ENCODE measurements around the gene VEGFC.

VEGFC gene

DNA sequence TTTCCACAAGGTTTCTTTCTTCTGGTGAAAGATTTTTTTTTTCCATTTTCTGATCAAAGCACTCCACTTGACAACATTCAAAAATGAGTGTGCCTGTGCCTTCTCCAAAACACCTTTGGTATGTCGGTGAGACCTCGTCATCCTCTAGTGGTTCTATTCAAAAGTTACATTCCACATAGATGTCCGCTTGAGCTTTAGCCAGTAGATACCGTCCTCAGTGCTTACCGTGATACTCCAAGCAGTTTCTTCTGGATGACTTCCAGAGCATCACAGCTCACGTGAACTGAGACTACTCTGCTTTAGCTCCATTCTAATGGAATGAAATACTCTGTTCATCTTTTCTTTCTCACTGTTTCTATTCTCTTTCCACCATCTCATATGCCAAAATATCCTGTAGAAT lies 38.2 kb upstream of the VEGFC start:
- DNase-seq (ENCODE audit: insufficient read length, low spot score) (no peak), FAIRE-seq (no peak)
- TF ChIP-seq PAX5 (IDR thresholded peaks at IDR 0.05; ENCODE audit: insufficient read depth, low read length, severe bottlenecking) (no peak), POU2F2 (IDR thresholded peaks at IDR 0.05; ENCODE audit: low read depth, low read length) (no peak), TAF1 (IDR thresholded peaks at IDR 0.05; ENCODE audit: low read depth, low read length) (no peak), SPI1 (IDR thresholded peaks at IDR 0.05; ENCODE audit: low read depth, low read length) (no peak), POLR2AphosphoS5 (IDR thresholded peaks at IDR 0.05; ENCODE audit: low read depth, low read length) (no peak), POLR2A (IDR thresholded peaks at IDR 0.05; ENCODE audit: low read depth, low read length) (no peak)

DNA sequence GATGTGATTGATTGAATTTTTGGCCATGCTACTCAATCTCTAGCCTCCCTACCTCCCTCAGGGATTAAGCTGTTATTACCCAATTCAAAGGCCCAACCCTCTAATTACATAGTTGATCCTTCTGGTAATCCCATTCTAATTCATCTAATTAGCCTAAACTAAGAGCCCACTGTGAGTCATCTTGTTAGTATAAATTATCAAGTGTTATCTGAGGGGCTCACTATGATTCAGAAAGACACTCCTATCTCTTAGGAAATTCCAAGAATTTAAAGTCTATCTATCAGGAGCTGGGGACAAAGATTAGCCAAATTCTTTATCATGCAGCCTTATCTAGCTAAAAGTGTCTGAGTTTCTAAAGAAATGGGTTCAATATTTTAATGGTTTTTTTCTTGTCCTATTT lies 32.9 kb upstream of the VEGFC start:
- DNase-seq (ENCODE audit: insufficient read length, low spot score) (no peak), FAIRE-seq (no peak)

DNA sequence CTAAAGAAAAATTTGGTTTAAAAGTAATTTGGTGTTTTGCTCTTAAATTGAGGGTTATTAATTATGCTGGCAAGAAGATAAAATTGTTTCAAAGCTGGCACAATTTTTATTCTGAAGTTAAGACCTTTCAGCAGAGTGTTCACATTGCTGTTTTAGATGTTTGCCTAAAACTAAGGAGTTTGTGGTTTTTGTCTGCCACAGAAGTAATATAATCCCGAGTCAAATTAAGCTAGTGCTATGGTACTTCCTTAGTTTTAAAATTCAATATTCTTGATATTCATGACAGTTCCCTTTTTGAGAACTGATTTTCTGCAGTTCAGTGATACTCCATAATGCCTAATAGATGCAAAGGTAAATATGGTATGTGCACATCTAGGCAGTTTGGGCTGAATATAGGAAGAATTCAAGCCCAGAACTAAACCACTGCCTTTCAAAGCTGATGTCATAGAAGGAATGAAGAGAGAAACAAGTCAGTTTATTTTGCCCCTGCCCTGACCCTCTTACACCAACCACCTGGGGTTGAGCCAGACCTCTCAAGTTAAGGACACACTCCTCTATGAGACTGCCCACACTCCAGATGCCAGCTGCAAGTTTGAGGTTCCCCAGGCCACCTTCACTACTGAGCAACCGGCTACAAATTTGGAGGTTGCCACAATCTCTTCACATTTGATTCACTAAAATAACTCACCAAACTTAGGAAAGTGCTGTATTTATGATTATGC lies 32.1 kb upstream of the VEGFC start:
- DNase-seq (ENCODE audit: insufficient read length, low spot score) = no peak
- no peak for FAIRE-seq
- TF ChIP-seq POU2F2 (IDR thresholded peaks at IDR 0.05; ENCODE audit: low read depth, low read length) = no peak
- TF ChIP-seq PAX5 (IDR thresholded peaks at IDR 0.05; ENCODE audit: insufficient read depth, low read length, severe bottlenecking) = no peak

More for the DNA sequence above, 32.9 kb upstream of the VEGFC start:
- TF ChIP-seq POLR2A (IDR thresholded peaks at IDR 0.05; ENCODE audit: low read depth, low read length) (no peak), POLR2AphosphoS5 (IDR thresholded peaks at IDR 0.05; ENCODE audit: low read depth, low read length) (no peak), TAF1 (IDR thresholded peaks at IDR 0.05; ENCODE audit: low read depth, low read length) (no peak), SPI1 (IDR thresholded peaks at IDR 0.05; ENCODE audit: low read depth, low read length) (no peak), PAX5 (IDR thresholded peaks at IDR 0.05; ENCODE audit: insufficient read depth, low read length, severe bottlenecking) (no peak), POU2F2 (IDR thresholded peaks at IDR 0.05; ENCODE audit: low read depth, low read length) (no peak)

DNA sequence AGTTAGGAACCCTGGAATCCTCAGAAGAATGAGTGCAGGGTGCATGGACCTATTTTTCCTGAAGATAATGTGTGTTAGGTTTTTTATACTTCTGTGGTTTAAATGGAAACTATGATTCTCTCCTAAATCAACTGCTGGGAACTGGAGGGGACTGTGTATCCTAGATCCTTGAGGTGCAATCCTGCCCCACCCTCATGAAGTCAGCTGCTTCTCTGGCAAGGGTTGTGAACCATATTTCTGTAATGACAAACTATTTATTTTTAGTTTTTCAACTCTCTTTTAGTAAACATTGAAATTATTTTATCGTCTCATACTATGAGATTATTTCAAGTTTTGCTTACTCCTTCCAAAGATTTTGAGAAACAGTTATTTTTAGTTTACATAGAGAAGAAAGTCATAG lies 25.8 kb upstream of the VEGFC start:
- DNase-seq (ENCODE audit: insufficient read length, low spot score) (no peak), FAIRE-seq (no peak)
- no peak for TF ChIP-seq SPI1 (IDR thresholded peaks at IDR 0.05; ENCODE audit: low read depth, low read length)
- TF ChIP-seq POLR2A (IDR thresholded peaks at IDR 0.05; ENCODE audit: low read depth, low read length) = no peak
- TF ChIP-seq POLR2AphosphoS5 (IDR thresholded peaks at IDR 0.05; ENCODE audit: low read depth, low read length) = no peak
- no peak for TF ChIP-seq TAF1 (IDR thresholded peaks at IDR 0.05; ENCODE audit: low read depth, low read length)
- no peak for TF ChIP-seq PAX5 (IDR thresholded peaks at IDR 0.05; ENCODE audit: insufficient read depth, low read length, severe bottlenecking)
- no peak for TF ChIP-seq POU2F2 (IDR thresholded peaks at IDR 0.05; ENCODE audit: low read depth, low read length)

DNA sequence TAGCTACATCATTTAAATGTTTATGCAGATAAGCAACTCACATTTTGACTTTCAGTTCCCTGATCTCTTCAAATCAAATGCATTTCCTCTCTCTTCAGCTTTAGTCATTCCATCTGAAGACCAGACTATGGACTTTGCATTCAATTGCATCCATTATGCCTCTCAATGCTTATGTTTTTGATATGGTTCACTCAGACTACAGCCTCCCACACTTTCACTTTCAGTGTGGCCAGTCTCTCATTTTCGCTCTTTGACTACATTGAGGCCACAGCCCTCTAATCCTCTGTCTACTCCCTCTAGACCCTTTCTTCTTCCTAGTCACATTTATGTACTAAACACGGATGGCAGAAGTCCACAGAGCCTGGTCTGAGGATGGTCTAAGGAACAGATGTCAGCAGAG lies 24.5 kb upstream of the VEGFC start:
- FAIRE-seq = no peak
- DNase-seq (ENCODE audit: insufficient read length, low spot score) = no peak
- TF ChIP-seq POLR2A (IDR thresholded peaks at IDR 0.05; ENCODE audit: low read depth, low read length) (no peak), POLR2AphosphoS5 (IDR thresholded peaks at IDR 0.05; ENCODE audit: low read depth, low read length) (no peak), PAX5 (IDR thresholded peaks at IDR 0.05; ENCODE audit: insufficient read depth, low read length, severe bottlenecking) (no peak), TAF1 (IDR thresholded peaks at IDR 0.05; ENCODE audit: low read depth, low read length) (no peak), POU2F2 (IDR thresholded peaks at IDR 0.05; ENCODE audit: low read depth, low read length) (no peak), SPI1 (IDR thresholded peaks at IDR 0.05; ENCODE audit: low read depth, low read length) (no peak)

DNA sequence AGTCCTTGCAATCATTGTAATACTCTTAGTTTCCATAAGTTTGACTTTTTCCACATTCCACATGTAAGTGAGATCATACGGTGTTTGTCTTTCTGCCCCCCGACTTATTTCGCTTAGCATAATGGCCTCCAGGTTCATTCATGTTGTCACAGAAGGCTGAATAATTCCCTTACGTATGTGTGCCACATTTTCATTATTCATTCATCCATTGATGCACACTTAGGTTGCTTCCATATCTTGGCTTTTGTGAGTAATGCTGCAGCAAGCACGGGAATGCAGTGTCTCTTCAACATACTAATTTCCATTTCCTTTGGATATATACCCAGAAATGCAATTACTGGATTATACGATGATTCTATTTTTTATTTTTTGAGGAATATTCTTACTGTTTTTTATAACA lies 22.0 kb upstream of the VEGFC start:
- FAIRE-seq (no peak), DNase-seq (ENCODE audit: insufficient read length, low spot score) (no peak)
- TF ChIP-seq POU2F2 (IDR thresholded peaks at IDR 0.05; ENCODE audit: low read depth, low read length) (no peak), POLR2AphosphoS5 (IDR thresholded peaks at IDR 0.05; ENCODE audit: low read depth, low read length) (no peak), TAF1 (IDR thresholded peaks at IDR 0.05; ENCODE audit: low read depth, low read length) (no peak), PAX5 (IDR thresholded peaks at IDR 0.05; ENCODE audit: insufficient read depth, low read length, severe bottlenecking) (no peak), POLR2A (IDR thresholded peaks at IDR 0.05; ENCODE audit: low read depth, low read length) (no peak), SPI1 (IDR thresholded peaks at IDR 0.05; ENCODE audit: low read depth, low read length) (no peak)

DNA sequence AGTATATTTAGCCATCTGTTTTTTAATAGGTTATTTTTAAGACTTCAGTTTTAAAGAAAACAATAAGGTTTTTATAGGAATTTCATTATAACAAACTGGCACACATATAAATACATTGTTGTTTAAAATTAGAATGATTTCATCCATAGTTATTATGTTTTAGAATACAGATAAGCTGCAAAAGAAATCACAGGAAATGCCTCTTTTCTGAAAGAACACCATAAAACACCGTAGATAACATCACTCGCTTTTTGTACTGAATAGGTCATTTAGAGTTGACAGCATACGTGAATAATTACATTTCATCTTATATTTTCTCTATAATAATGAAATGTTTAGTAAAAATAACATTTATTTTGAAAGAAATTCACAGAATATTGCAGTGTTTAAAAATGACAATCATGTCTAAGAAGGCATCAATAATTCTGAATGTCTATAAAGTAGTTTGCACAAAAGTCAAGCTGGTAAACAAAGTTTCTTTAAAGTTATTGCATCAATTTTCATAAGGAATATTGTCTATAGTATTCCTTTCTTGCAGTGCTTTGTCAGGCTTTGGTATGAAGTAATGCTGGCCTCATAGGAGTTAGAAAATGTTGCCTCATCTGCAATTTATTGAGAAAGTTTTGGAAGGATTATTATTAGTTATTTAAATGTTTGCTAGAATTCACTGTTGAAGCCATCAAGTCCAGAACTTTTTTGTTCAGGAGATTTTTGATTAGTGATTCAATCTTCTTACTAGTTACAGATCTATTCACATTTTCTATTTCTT lies 17.9 kb upstream of the VEGFC start:
- DNase-seq (ENCODE audit: insufficient read length, low spot score) = no peak
- TF ChIP-seq POLR2AphosphoS5 (IDR thresholded peaks at IDR 0.05; ENCODE audit: low read depth, low read length) (no peak), POLR2A (IDR thresholded peaks at IDR 0.05; ENCODE audit: low read depth, low read length) (no peak), SPI1 (IDR thresholded peaks at IDR 0.05; ENCODE audit: low read depth, low read length) (no peak), PAX5 (IDR thresholded peaks at IDR 0.05; ENCODE audit: insufficient read depth, low read length, severe bottlenecking) (no peak), TAF1 (IDR thresholded peaks at IDR 0.05; ENCODE audit: low read depth, low read length) (no peak), POU2F2 (IDR thresholded peaks at IDR 0.05; ENCODE audit: low read depth, low read length) (no peak)
- FAIRE-seq = no peak

DNA sequence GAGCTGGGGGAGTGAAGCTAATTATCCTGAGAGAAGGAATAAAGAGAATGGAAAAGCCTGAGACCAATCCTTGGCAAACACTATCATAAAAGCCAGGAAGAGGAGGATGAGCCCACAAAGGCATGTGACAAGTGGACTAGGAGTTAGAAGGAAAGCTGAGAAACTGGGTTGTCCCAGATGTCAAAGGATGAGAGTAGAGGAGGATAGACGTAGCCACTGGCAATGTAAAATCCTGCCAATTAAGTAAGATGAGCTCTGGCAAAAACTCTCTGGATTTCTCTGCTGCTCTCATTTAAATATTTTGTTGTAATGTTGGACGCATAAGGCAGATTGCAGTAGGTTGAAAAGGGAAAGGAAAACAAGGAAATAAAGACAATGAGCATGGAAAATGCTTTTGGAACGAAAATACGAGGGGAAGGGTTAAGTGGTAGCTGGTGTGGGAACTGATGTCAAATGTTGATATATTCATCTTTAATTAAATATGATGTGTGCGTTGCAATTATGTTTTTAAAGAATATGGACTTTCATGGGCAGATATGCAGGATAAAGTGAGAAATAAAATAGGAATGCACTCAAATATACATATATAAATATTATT lies 14.2 kb upstream of the VEGFC start:
- FAIRE-seq (no peak), DNase-seq (ENCODE audit: insufficient read length, low spot score) (no peak)
- TF ChIP-seq POLR2A (IDR thresholded peaks at IDR 0.05; ENCODE audit: low read depth, low read length) (no peak), TAF1 (IDR thresholded peaks at IDR 0.05; ENCODE audit: low read depth, low read length) (no peak), PAX5 (IDR thresholded peaks at IDR 0.05; ENCODE audit: insufficient read depth, low read length, severe bottlenecking) (no peak), POU2F2 (IDR thresholded peaks at IDR 0.05; ENCODE audit: low read depth, low read length) (no peak), POLR2AphosphoS5 (IDR thresholded peaks at IDR 0.05; ENCODE audit: low read depth, low read length) (no peak), SPI1 (IDR thresholded peaks at IDR 0.05; ENCODE audit: low read depth, low read length) (no peak)

DNA sequence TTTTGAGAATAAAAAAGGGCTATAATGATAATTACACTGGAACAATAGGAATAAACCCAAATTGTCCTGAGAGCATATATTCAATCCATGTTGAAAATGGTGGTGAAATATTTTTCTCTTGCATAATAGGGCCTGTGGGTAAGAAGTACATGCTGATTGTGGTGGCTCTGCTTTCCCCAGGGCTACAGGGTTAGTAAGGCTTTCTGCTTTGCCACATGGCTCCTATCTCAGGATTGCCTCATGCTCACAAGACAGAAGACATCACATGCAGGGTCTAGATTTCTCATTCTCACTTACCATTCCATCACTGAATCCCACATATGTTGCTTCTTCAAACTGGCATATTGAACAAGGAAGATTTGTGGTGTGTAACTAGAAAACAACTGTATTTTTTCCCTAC lies 12.4 kb upstream of the VEGFC start:
- no peak for FAIRE-seq
- TF ChIP-seq PAX5 (IDR thresholded peaks at IDR 0.05; ENCODE audit: insufficient read depth, low read length, severe bottlenecking) (no peak), SPI1 (IDR thresholded peaks at IDR 0.05; ENCODE audit: low read depth, low read length) (no peak), TAF1 (IDR thresholded peaks at IDR 0.05; ENCODE audit: low read depth, low read length) (no peak), POU2F2 (IDR thresholded peaks at IDR 0.05; ENCODE audit: low read depth, low read length) (no peak), POLR2A (IDR thresholded peaks at IDR 0.05; ENCODE audit: low read depth, low read length) (no peak), POLR2AphosphoS5 (IDR thresholded peaks at IDR 0.05; ENCODE audit: low read depth, low read length) (no peak)
- no peak for DNase-seq (ENCODE audit: insufficient read length, low spot score)

Measured in GM12891 (cell line).